Activated CD8-positive, alpha-beta T cell treated with anti-CD3 and anti-CD28 coated beads for 36 hours (primary cell): ENCODE data around the gene CELF2. TPM values are rescaled to one million over a fixed set of nuclear protein-coding genes. Genes with fewer than 3 reads are reported as not detected.

ENCODE experiments used
- ATAC-seq: fragments of 200-7000 bp; cut with Tn5 transposase; one replicate; pipeline ENCODE4 v1.10.0; 2021; ENCODE audit warnings: mild to moderate bottlenecking, moderate library complexity
- CTCF ChIA-PET: fragments of 350-600 bp; sonication (Branson Sonifier 250); formaldehyde crosslinking; loops from one replicate; lab custom pipeline; 2021; ENCODE audit warnings: antibody characterized with exemption; lab: Charles Lee
- POLR2A ChIA-PET: fragments of 350-600 bp; sonication (Branson Sonifier 250); formaldehyde crosslinking; loops from one replicate; lab custom pipeline; 2021; ENCODE audit warnings: antibody characterized with exemption; lab: Charles Lee
- DNase-seq: peaks from one replicate; pipeline ENCODE4 v3.0.0-alpha.2; 2020
- H3K27ac Mint-ChIP-seq: one replicate; pipeline ENCODE4 v1.8.0; 2021; ENCODE audit warnings: mild to moderate bottlenecking, mixed read lengths
- H3K27me3 Mint-ChIP-seq: one replicate; pipeline ENCODE4 v1.8.0; 2021; ENCODE audit warnings: mixed read lengths
- H3K36me3 Mint-ChIP-seq: one replicate; pipeline ENCODE4 v1.8.0; 2021; ENCODE audit warnings: low read depth, mixed read lengths
- H3K4me1 Mint-ChIP-seq: one replicate; pipeline ENCODE4 v1.8.0; 2021; ENCODE audit warnings: low read depth, mixed read lengths
- H3K4me3 Mint-ChIP-seq: one replicate; pipeline ENCODE4 v1.8.0; 2021; ENCODE audit warnings: mild to moderate bottlenecking, moderate library complexity, mixed read lengths
- H3K9me3 Mint-ChIP-seq: one replicate; pipeline ENCODE4 v1.8.0; 2021; ENCODE audit warnings: mixed read lengths
- CTCF ChIP-seq: fragments of 200-600 bp; IDR thresholded peaks from one replicate; pipeline ENCODE4 v1.8.0; 2022; ENCODE audit warnings: antibody characterized with exemption, mild to moderate bottlenecking
- intact Hi-C: fragments of 100-400 bp; cut with micrococcal nuclease; formaldehyde crosslinking; loops from one replicate; pipeline ENCODE4 v1.10.0; 2022
- total RNA-seq, 2 experiments: library from RNA; stranded (reverse); gene quantifications; one replicate each; pipeline ENCODE4 v1.2.3, GENCODE V29; 2021

The CELF2 gene
- total RNA-seq, 2 experiments from 2014 or later = 132 to 133 TPM

GRCh38 chr10:11224792-11225416, 207.2 kb downstream of the CELF2 start:
- ATAC-seq (no peak), DNase-seq (no peak)
- H3K27me3 Mint-ChIP-seq = no peaks in the 10 kb centered on the region
- H3K4me3 Mint-ChIP-seq = no peak overlapping the region
- H3K27ac Mint-ChIP-seq = peak overlapping the region; percentile 93
- ChIA-PET POLR2A (interaction anchor here (0.8 to 6.7 kb wide), 9 partner anchors 10 to 88 kb away, joined by 3 to 64 read pairs (median 15); no protein-coding TSS in a partner anchor), CTCF (interaction anchor here (2.0 to 2.3 kb wide), 2 partner anchors 14 to 45 kb away, joined by 6 to 8 read pairs; no protein-coding TSS in a partner anchor)
- peaks cover 94% of the 10 kb centered on the region for H3K4me1 Mint-ChIP-seq
- no peak for TF ChIP-seq CTCF
- H3K9me3 Mint-ChIP-seq = no peaks in the 10 kb centered on the region
- intact Hi-C loops = no loop called here
- H3K36me3 Mint-ChIP-seq = peaks cover 90% of the 10 kb centered on the region

GRCh38 chr10:11225935-11226334, 208.3 kb downstream of the CELF2 start:
- intact Hi-C loops = loop anchor here (2.0 kb wide), 1 partner anchor 45 kb away; no protein-coding TSS in a partner anchor
- ATAC-seq (peak; percentile 80), DNase-seq (peak; percentile 87)
- TF ChIP-seq CTCF = no peak
- H3K27ac Mint-ChIP-seq = peak overlapping the region; percentile 93
- H3K4me3 Mint-ChIP-seq = peak overlapping the region; percentile 50
- peaks cover 95% of the 10 kb centered on the region for H3K4me1 Mint-ChIP-seq
- ChIA-PET CTCF (interaction anchor here (0.7 to 4.1 kb wide), 8 partner anchors 7 to 62 kb away, joined by 3 to 14 read pairs (median 5); no protein-coding TSS in a partner anchor), POLR2A (interaction anchor here (0.5 to 6.7 kb wide), 14 partner anchors 8 to 897 kb away, joined by 3 to 64 read pairs (median 10); no protein-coding TSS in a partner anchor)
- no peaks in the 10 kb centered on the region for H3K9me3 Mint-ChIP-seq
- H3K36me3 Mint-ChIP-seq = peaks cover 88% of the 10 kb centered on the region
- H3K27me3 Mint-ChIP-seq = no peaks in the 10 kb centered on the region

GRCh38 chr10:11227103-11227502, 209.4 kb downstream of the CELF2 start:
- CTCF ChIA-PET = interaction anchor here (0.8 to 4.1 kb wide), 5 partner anchors 8 to 43 kb away, joined by 3 to 14 read pairs (median 8); no protein-coding TSS in a partner anchor
- Mint-ChIP-seq H3K27me3 (no peaks in the 10 kb centered on the region), H3K27ac (peak overlapping the region; percentile 93), H3K36me3 (peaks cover 86% of the 10 kb centered on the region), H3K4me1 (peaks cover 94% of the 10 kb centered on the region), H3K4me3 (peak overlapping the region; percentile 50), H3K9me3 (no peaks in the 10 kb centered on the region)
- intact Hi-C loops = loop anchor here (2.0 kb wide), 1 partner anchor 44 kb away; no protein-coding TSS in a partner anchor
- POLR2A ChIA-PET = interaction anchor here (0.8 to 6.7 kb wide), 15 partner anchors 9 to 88 kb away, joined by 3 to 64 read pairs (median 6); no protein-coding TSS in a partner anchor
- DNase-seq (no peak), ATAC-seq (peak; percentile 14)
- TF ChIP-seq CTCF = no peak

- no peak for DNase-seq
- no peak for TF ChIP-seq CTCF
- Mint-ChIP-seq H3K4me1 (peaks cover 96% of the 10 kb centered on the region), H3K36me3 (peaks cover 89% of the 10 kb centered on the region), H3K27me3 (no peaks in the 10 kb centered on the region), H3K27ac (peak overlapping the region; percentile 60), H3K9me3 (no peaks in the 10 kb centered on the region), H3K4me3 (no peak overlapping the region)
- intact Hi-C loops = no loop called here
- CTCF ChIA-PET = interaction anchor here (0.7 to 4.1 kb wide), 3 partner anchors 11 to 979 kb away, joined by 3 to 14 read pairs (median 9); no protein-coding TSS in a partner anchor
- POLR2A ChIA-PET = interaction anchor here (0.8 to 6.7 kb wide), 6 partner anchors 7 to 64 kb away, joined by 3 to 64 read pairs (median 23); no protein-coding TSS in a partner anchor
- no peak for ATAC-seq
Observed at GRCh38 chr10:11229893-11230292, 212.2 kb downstream of the CELF2 start.
